Right lobe of liver (tissue), 6 donors: Measurements from ENCODE around the gene GOLT1A. TPM values are rescaled to one million over a fixed set of nuclear protein-coding genes. Genes with fewer than 3 reads are reported as not detected.
A peak's percentile ranks its signal among the peaks of the same experiment; 100 is the strongest.

Experiments used
- ATAC-seq, 4 donors: fragments of 200-7000 bp; cut with Tn5 transposase; one replicate each; pipeline ENCODE4 v1.9.1; 2020; ENCODE audit warnings: mild to moderate bottlenecking in 4 of 4, moderate library complexity in 4 of 4
- DNase-seq, 3 donors: peaks; one replicate each; pipeline ENCODE4 v3.0.0-alpha.2; 2020
- H3K27ac ChIP-seq, 3 donors: fragments of 200-600 bp; one replicate each; pipeline ENCODE4 v1.8.0; 2022
- H3K27me3 ChIP-seq, 2 donors: fragments of 200-600 bp; one replicate each; pipeline ENCODE4 v1.8.0; 2022
- H3K36me3 ChIP-seq, 4 donors: fragments of 200-600 bp; sonication (generic) in 1 of 4; one replicate each; pipeline versions ENCODE4 v1.5.1 to v1.8.0; 2017 to 2022; ENCODE audit warnings: control low read depth in 1 of 4
- H3K4me1 ChIP-seq, 4 donors: fragments of 200-600 bp; sonication (generic) in 1 of 4; one replicate each; pipeline versions ENCODE4 v1.5.1 to v1.8.0; 2017 to 2022; ENCODE audit warnings: control low read depth in 1 of 4
- H3K4me3 ChIP-seq, 3 donors: fragments of 200-600 bp; one replicate each; pipeline ENCODE4 v1.8.0; 2022
- H3K9me3 ChIP-seq, 4 donors: fragments of 200-600 bp; sonication (generic) in 1 of 4; one replicate each; pipeline versions ENCODE4 v1.5.1 to v1.8.0; 2017 to 2022; ENCODE audit warnings: control low read depth in 1 of 4
- CTCF ChIP-seq, 4 donors: fragments of 200-600 bp in 3 of 4; fragments of 450-650 bp in 1 of 4; IDR thresholded peaks; one replicate each; pipeline versions ENCODE4 v1.5.1 to v1.8.0; 2016 to 2022; ENCODE audit warnings: antibody characterized with exemption in 4 of 4, mild to moderate bottlenecking in 2 of 4
- POLR2A ChIP-seq: fragments of 450-650 bp; IDR thresholded peaks from one replicate; pipeline ENCODE4 v1.6.1; 2017; ENCODE audit warnings: antibody characterized with exemption, mild to moderate bottlenecking
- WGBS: methylation state at CpG from one replicate; pipeline ENCODE4 v1.1.6; 2018; ENCODE audit warnings: low coverage, low lambda C conversion rate; ENCODE audit not compliant: insufficient coverage; ENCODE audit errors: missing lambda C conversion rate; 5-methylcytosine and 5-hydroxymethylcytosine counted together
- intact Hi-C, 2 donors: fragments of 100-400 bp; cut with DNase I; formaldehyde crosslinking; loops; one replicate each; pipeline versions ENCODE4 v1.11.2 to v1.14.1; 2022
- long read RNA-seq: library from polyadenylated mRNA; unstranded; transcript quantifications from one replicate; pipeline ENCODE4 v2.0.0, GENCODE V29; 2019
- total RNA-seq, 6 experiments: library from RNA; depleted of rRNA in 2 of 6; stranded (reverse); fragments of >200 nt in 2 of 6; fragmentation: NEBNext Ultra II Directional in 3 of 6; extraction: Animal tissue kit (Norgen Biotek cat#: 25700) in 3 of 6; gene quantifications; one replicate each; pipeline versions ENCODE4 v1.1.0 to v1.2.4, GENCODE V29; 2016 to 2023
- donor health status: DM: no; HTN: yes; CAD: no.
- donor health status: DM: no; HTN: no; CAD: no.
- donor health status: DM: no; HTN: no; CAD: no.
- donor health status: DM: no; HTN: yes; CAD: no.
- donor health status: DM: no; HTN: yes; CAD: no.

The GOLT1A gene, protein sequence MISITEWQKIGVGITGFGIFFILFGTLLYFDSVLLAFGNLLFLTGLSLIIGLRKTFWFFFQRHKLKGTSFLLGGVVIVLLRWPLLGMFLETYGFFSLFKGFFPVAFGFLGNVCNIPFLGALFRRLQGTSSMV
- 100 to 1,000 TPM in 1 of 6 experiments, 10 to 100 TPM in 5; 49.4 to 103 (median 74.5) TPM for total RNA-seq
- long read RNA-seq, transcript GOLT1A-201 (5 exons, 883 nt) = major isoform, 20 of 35 reads
- long read RNA-seq, partial matches to known transcripts = 14 of 35 reads
- long read RNA-seq, other reads (novel, unspliced or antisense) = 1 of 35 reads

- H3K4me1 ChIP-seq = peaks cover 0 to 31% (median 8%) of the 10 kb centered on the region in 4 donors
- H3K9me3 ChIP-seq = no peaks in the 10 kb centered on the region
- ATAC-seq (peak; percentile 94 to 97 (median 95)), DNase-seq (peak; percentile 91 to 95 (median 94))
- TF ChIP-seq POLR2A = peak; percentile 84
- TF ChIP-seq CTCF (IDR thresholded peaks at IDR 0.05) = peak; percentile 71 to 86 (median 82)
- intact Hi-C loops = loop anchor here in 1 of 2 donors (10.0 kb wide), 1 partner anchor 151 kb away; no protein-coding TSS in a partner anchor
- H3K27me3 ChIP-seq = no peaks in the 10 kb centered on the region
- H3K36me3 ChIP-seq = peaks cover 0 to 5% (median 0%) of the 10 kb centered on the region in 4 donors
- peak within 1 kb of the TSS; percentile 59 to 74 (median 74) for H3K27ac ChIP-seq
- peak within 1 kb of the TSS; percentile 53 to 73 (median 67) for H3K4me3 ChIP-seq
- 12% methylated on average over 17 of the region's 41 CpGs for WGBS
Observed at GRCh38 chr1:204213668-204214662, at the start of gene GOLT1A. TSS of gene GOLT1A (minus strand) at chr1:204213988. CDS start at chr1:204213906, 82 bp downstream.

GRCh38 chr1:204263254-204263910, 49.6 kb upstream of the GOLT1A start:
- H3K9me3 ChIP-seq = no peaks in the 10 kb centered on the region
- H3K4me1 ChIP-seq = peaks cover 0 to 73% (median 35%) of the 10 kb centered on the region in 4 donors
- no peak overlapping the region for H3K4me3 ChIP-seq
- WGBS = 25% methylated on average over 1 of the region's 13 CpGs
- DNase-seq (peak in 1 of 3 donors; percentile 73), ATAC-seq (peak in 2 of 4 donors; percentile 8 to 23)
- H3K27ac ChIP-seq = peak overlapping the region in 1 of 3 donors; percentile 29
- H3K27me3 ChIP-seq = no peaks in the 10 kb centered on the region
- intact Hi-C loops = no loop called here
- TF ChIP-seq CTCF (IDR thresholded peaks at IDR 0.05) = no peak
- no peak for TF ChIP-seq POLR2A
- H3K36me3 ChIP-seq = peaks cover 0 to 12% (median 2%) of the 10 kb centered on the region in 4 donors

DNA sequence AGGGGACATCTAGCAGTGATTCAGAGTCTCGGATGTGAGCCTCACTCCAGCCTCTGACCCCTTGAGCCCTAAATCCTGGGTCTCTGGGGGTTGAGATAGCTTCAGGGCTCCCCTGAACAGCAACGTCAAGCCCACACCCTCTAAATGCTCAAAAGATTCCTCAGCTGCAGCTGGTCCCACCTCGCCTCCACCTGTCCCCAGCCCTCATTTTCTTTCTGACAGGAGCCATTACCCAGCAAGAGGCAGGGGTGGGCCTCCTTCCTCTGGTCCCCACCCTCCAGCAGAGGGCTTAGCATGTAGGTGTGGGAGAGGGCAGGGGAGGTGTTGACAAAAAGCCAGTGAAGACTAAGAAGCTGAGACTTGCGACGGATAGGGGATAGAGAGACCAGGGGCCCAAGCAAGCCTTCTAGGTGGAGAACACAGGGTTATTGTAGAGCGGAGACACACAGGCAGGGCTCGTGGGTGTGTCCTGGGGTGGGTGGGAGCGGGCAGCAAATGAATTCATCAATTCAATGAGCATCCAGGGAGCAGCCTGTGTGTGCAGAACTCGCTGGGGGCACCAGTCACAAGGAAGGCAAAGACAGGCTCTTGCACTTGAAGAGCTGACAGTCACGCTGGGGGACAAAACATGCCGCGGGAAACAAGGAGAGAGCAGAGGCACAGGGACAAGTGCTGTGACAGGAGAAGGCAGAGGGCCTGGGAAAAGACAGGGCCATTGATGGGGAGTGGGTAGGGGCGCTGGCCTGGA, 48.9 kb upstream of the GOLT1A start:
- DNase-seq (no peak), ATAC-seq (no peak)
- no peak overlapping the region for H3K27ac ChIP-seq
- peaks cover 0 to 12% (median 2%) of the 10 kb centered on the region in 4 donors for H3K36me3 ChIP-seq
- no peaks in the 10 kb centered on the region for H3K27me3 ChIP-seq
- TF ChIP-seq POLR2A (no peak), CTCF (IDR thresholded peaks at IDR 0.05) (no peak)
- intact Hi-C loops = no loop called here
- H3K4me1 ChIP-seq = peaks cover 0 to 66% (median 31%) of the 10 kb centered on the region in 4 donors
- 86% methylated on average over 11 of the region's 13 CpGs for WGBS
- H3K9me3 ChIP-seq = no peaks in the 10 kb centered on the region
- no peak overlapping the region for H3K4me3 ChIP-seq
